ENCODE measurements around the gene PTPRD. TPM values are rescaled to one million over a fixed set of nuclear protein-coding genes. Genes with fewer than 3 reads are reported as not detected.

Gene PTPRD
- total RNA-seq, 2 experiments from 2014 or later = not detected

DNA sequence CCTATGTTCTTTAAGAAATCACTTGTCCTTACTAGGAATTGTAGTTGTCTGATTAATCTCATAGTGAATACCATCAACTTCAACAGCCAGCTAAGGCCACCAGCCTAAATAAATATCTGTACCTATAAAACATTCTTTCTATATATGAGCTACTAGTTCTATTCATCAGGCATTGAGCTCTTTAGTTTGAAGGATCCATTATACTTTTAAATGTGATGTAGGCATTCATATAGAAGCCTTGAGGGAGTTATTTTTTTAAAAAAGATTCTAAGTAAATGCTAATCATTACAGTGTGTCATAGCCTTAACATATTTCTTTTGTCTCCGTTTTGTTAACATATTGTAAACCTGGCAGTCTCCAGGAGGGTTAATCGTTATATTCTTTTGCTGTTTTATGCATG is 838.3 kb downstream of the PTPRD start:
- ChIA-PET CTCF (no interaction called here), POLR2A (no interaction called here)
- Mint-ChIP-seq H3K9me3 (ENCODE audit: low read depth) (no peaks in the 10 kb centered on the region), H3K4me3 (no peak overlapping the region), H3K27ac (no peak overlapping the region), H3K36me3 (ENCODE audit: low read depth) (no peaks in the 10 kb centered on the region), H3K27me3 (no peaks in the 10 kb centered on the region), H3K4me1 (no peaks in the 10 kb centered on the region)
- ATAC-seq (no peak), DNase-seq (no peak)
- intact Hi-C loops (cut with DNase I, micrococcal nuclease) = no loop called here

DNA sequence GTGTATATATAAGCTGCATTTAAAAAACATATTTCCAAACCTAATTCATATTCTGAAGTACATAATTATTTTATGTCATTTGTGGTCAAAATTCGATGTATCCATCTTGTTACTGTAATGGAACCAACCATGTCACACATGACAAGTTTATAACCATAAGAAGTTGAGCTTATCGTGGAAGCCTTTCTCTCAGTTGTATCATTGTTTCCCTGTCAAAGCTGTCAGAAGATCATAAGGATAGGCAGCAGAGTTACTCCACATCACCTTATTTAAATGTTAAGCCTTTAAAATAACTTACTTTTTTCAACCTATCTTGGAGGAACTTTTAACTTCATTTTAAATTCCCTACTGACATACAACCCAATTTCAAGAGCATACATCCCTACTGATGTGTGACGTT is 841.5 kb downstream of the PTPRD start:
- ATAC-seq (no peak), DNase-seq (no peak)
- intact Hi-C loops (cut with DNase I, micrococcal nuclease) = no loop called here
- no peaks in the 10 kb centered on the region for H3K36me3 Mint-ChIP-seq (ENCODE audit: low read depth)
- H3K9me3 Mint-ChIP-seq (ENCODE audit: low read depth) = no peaks in the 10 kb centered on the region
- no peaks in the 10 kb centered on the region for H3K27me3 Mint-ChIP-seq
- no peaks in the 10 kb centered on the region for H3K4me1 Mint-ChIP-seq
- no peak overlapping the region for H3K4me3 Mint-ChIP-seq
- POLR2A ChIA-PET = no interaction called here
- H3K27ac Mint-ChIP-seq = no peak overlapping the region
- CTCF ChIA-PET = no interaction called here

DNA sequence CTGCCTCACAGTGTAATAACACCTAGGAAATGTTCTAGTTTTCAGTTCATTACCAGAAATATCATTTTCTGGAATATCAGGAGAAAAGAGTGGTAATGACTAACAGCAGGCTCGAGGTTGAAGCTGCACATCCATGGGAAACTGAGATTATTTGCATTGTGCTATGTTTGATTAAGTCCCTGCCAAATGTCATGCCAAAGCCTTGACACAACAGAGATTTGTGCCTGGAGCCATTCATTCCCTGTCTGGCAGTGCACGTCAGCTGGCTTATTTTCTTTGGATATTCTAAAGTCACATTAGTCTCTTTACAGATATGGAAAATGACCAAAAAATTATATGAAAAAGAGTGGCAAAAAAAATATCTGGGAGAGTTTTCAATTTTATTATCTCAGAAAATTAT is 848.0 kb downstream of the PTPRD start:
- H3K4me3 Mint-ChIP-seq = no peak overlapping the region
- intact Hi-C loops (cut with DNase I, micrococcal nuclease) = no loop called here
- H3K4me1 Mint-ChIP-seq = no peaks in the 10 kb centered on the region
- peaks cover under 1% of the 10 kb centered on the region for H3K9me3 Mint-ChIP-seq (ENCODE audit: low read depth)
- H3K36me3 Mint-ChIP-seq (ENCODE audit: low read depth) = no peaks in the 10 kb centered on the region
- H3K27ac Mint-ChIP-seq = no peak overlapping the region
- CTCF ChIA-PET = no interaction called here
- DNase-seq (no peak), ATAC-seq (no peak)
- H3K27me3 Mint-ChIP-seq = no peaks in the 10 kb centered on the region
- POLR2A ChIA-PET = no interaction called here

DNA sequence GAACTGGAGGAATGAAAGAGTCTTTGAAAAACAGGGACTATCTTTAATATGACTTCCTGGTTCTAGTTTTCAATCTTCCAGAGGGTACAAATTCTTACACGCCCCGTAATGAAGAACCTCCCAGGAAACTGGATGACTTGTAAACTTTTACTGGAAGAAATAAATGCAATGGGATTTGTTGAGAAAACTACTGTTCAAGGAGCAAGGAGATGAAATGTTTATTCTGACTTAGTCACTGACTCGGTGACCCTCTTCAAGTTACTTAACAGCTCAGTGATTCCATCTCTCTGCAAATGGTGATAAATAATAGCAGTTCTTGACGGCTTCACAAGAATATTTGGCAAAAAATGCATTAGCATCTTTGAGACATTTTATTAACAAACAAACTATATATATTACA is 858.6 kb downstream of the PTPRD start:
- no peak for ATAC-seq
- POLR2A ChIA-PET = no interaction called here
- Mint-ChIP-seq H3K27ac (no peak overlapping the region), H3K27me3 (no peaks in the 10 kb centered on the region), H3K9me3 (ENCODE audit: low read depth) (peaks cover 4% of the 10 kb centered on the region), H3K4me1 (no peaks in the 10 kb centered on the region), H3K4me3 (no peak overlapping the region), H3K36me3 (ENCODE audit: low read depth) (no peaks in the 10 kb centered on the region)
- CTCF ChIA-PET = no interaction called here
- no peak for DNase-seq
- intact Hi-C loops (cut with DNase I, micrococcal nuclease) = no loop called here

DNA sequence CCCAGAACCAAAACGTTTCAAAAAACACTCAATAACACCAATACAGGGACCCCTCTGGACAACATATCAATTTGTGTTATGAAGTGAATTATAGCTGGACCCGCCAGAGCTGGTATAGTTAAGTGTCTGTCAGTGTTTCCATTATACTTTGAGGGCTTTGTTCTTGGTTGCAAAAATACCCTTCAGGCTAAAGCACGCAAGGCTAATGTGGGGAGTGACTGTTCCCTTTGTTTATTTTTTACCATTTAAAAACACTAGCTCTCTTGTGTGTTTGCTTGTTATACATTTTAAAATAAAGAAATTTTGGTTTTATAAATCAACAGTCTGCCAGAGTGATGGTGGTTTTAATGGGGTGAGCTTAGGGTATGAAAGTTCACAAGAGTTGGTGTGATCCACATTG is 859.5 kb downstream of the PTPRD start:
- no peak overlapping the region for H3K27ac Mint-ChIP-seq
- H3K4me3 Mint-ChIP-seq = no peak overlapping the region
- ATAC-seq (no peak), DNase-seq (no peak)
- no peaks in the 10 kb centered on the region for H3K4me1 Mint-ChIP-seq
- ChIA-PET POLR2A (no interaction called here), CTCF (no interaction called here)
- peaks cover 2% of the 10 kb centered on the region for H3K9me3 Mint-ChIP-seq (ENCODE audit: low read depth)
- no peaks in the 10 kb centered on the region for H3K36me3 Mint-ChIP-seq (ENCODE audit: low read depth)
- H3K27me3 Mint-ChIP-seq = no peaks in the 10 kb centered on the region
- intact Hi-C loops (cut with DNase I, micrococcal nuclease) = no loop called here

DNA sequence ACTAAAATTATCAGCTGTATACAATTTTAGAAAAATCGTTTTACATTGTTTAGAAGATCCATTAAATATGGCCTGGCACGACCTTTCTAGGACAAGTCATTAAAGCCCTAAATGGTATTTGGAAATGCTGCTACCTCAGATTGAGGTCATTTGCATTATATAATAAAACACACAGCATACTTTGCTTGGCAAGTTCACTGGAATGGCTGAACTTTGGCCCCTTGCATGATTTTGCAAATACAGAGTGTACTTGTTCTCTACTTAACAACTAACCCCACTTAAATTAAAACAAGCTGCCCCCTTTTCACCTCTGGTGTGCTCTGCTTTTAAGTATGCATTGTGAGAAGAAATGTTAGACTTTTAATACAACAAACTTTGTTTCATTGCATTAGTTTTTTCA is 860.1 kb downstream of the PTPRD start:
- no peak for DNase-seq
- no peaks in the 10 kb centered on the region for H3K9me3 Mint-ChIP-seq (ENCODE audit: low read depth)
- H3K27me3 Mint-ChIP-seq = no peaks in the 10 kb centered on the region
- no peaks in the 10 kb centered on the region for H3K36me3 Mint-ChIP-seq (ENCODE audit: low read depth)
- ATAC-seq = no peak
- intact Hi-C loops (cut with DNase I, micrococcal nuclease) = no loop called here
- ChIA-PET POLR2A (no interaction called here), CTCF (no interaction called here)
- no peak overlapping the region for H3K27ac Mint-ChIP-seq
- no peak overlapping the region for H3K4me3 Mint-ChIP-seq
- H3K4me1 Mint-ChIP-seq = no peaks in the 10 kb centered on the region

DNA sequence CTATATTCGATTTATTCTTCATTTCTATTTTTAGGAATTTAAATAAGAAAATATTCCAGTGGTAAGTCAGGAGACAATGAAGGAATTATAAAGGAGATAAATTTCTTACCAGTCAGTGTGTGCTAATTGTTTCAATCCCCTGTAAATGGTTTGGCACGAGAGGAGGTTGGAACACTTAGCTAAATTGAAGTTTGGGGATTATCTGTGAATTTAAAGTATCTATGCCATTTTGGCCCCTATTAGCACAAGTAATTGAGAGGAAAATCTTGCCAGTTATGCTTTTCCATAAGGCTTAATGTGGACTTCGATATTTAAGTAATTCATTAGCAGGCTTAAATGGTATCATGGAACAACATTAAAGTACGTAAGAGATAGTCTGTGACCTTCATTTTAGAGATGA is 860.8 kb downstream of the PTPRD start:
- POLR2A ChIA-PET = interaction anchor here (0.5 kb wide), 1 partner anchor 103 kb away, joined by 4 read pairs; no protein-coding TSS in a partner anchor
- no peaks in the 10 kb centered on the region for H3K36me3 Mint-ChIP-seq (ENCODE audit: low read depth)
- DNase-seq (no peak), ATAC-seq (no peak)
- H3K27me3 Mint-ChIP-seq = no peaks in the 10 kb centered on the region
- CTCF ChIA-PET = no interaction called here
- intact Hi-C loops (cut with DNase I, micrococcal nuclease) = no loop called here
- no peak overlapping the region for H3K27ac Mint-ChIP-seq
- H3K9me3 Mint-ChIP-seq (ENCODE audit: low read depth) = no peaks in the 10 kb centered on the region
- no peak overlapping the region for H3K4me3 Mint-ChIP-seq
- H3K4me1 Mint-ChIP-seq = no peaks in the 10 kb centered on the region

DNA sequence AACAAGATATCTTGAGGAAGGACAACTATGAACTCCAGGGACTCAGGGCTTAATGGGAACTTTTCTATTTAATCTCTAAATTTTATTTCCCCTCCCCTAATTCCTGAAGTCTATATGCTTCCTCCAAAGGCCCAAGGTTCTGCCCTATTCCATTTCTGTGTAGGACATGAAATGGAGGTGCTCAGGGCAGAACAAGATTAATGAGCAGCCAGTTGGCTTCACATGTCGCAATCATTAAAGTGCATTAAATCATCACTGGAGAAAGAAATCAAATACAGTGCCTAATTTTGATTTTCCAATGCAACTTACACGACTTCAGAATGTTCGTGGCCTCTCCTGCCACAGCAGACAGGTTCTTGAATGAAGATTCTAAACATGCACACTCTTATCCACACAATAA is 862.1 kb downstream of the PTPRD start:
- no peaks in the 10 kb centered on the region for H3K9me3 Mint-ChIP-seq (ENCODE audit: low read depth)
- H3K4me3 Mint-ChIP-seq = no peak overlapping the region

DNA sequence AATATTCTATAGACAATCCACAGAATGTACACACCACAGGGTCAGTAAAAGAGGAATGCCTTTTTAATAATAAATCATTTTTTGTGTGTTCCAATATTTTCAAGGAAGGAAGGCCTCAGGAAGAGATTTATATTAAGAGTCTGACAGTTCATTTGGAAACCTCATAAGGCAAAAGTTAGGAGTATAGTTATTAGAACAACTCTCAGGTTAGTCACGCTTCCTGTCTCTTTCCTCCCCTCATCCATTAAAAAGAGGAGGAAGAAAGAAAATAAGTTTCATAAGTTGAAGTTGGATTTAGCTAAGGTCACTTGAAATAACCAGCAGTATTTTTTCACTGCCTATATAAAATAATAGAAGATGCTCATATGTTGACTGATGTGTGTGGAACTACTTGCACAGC is 863.2 kb downstream of the PTPRD start:
- Mint-ChIP-seq H3K27ac (no peak overlapping the region), H3K4me1 (no peaks in the 10 kb centered on the region), H3K9me3 (ENCODE audit: low read depth) (no peaks in the 10 kb centered on the region), H3K4me3 (no peak overlapping the region), H3K27me3 (no peaks in the 10 kb centered on the region), H3K36me3 (ENCODE audit: low read depth) (no peaks in the 10 kb centered on the region)
- CTCF ChIA-PET = no interaction called here
- DNase-seq (no peak), ATAC-seq (no peak)
- POLR2A ChIA-PET = no interaction called here
- intact Hi-C loops (cut with DNase I, micrococcal nuclease) = no loop called here

More for the DNA sequence above, 862.1 kb downstream of the PTPRD start:
- Mint-ChIP-seq H3K4me1 (no peaks in the 10 kb centered on the region), H3K27ac (no peak overlapping the region), H3K27me3 (no peaks in the 10 kb centered on the region), H3K36me3 (ENCODE audit: low read depth) (no peaks in the 10 kb centered on the region)
- intact Hi-C loops (cut with DNase I, micrococcal nuclease) = no loop called here
- DNase-seq (no peak), ATAC-seq (no peak)
- ChIA-PET POLR2A (no interaction called here), CTCF (no interaction called here)

DNA sequence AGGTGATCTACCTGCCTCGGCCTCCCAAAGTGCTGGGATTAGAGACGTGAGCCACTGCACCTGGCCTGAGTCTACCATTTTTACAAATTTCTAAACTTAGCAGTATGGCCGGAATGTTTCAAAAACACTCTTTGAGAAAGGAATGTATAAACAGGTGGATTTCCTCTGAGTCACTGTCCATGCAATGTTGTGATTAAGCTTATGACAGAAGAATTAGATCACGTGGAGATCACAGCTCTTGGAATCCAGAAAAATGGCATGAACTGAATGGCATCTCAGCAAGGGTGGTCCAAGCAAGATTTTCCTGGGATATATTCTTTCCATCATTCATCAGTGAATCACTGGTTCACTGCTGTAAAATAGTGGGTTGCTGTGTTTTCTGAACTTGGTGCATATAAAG is 865.0 kb downstream of the PTPRD start:
- CTCF ChIA-PET = no interaction called here
- POLR2A ChIA-PET = no interaction called here
- Mint-ChIP-seq H3K36me3 (ENCODE audit: low read depth) (no peaks in the 10 kb centered on the region), H3K9me3 (ENCODE audit: low read depth) (no peaks in the 10 kb centered on the region), H3K27ac (no peak overlapping the region), H3K4me1 (no peaks in the 10 kb centered on the region), H3K4me3 (no peak overlapping the region), H3K27me3 (no peaks in the 10 kb centered on the region)
- no peak for ATAC-seq
- intact Hi-C loops (cut with DNase I, micrococcal nuclease) = no loop called here
- DNase-seq = no peak

DNA sequence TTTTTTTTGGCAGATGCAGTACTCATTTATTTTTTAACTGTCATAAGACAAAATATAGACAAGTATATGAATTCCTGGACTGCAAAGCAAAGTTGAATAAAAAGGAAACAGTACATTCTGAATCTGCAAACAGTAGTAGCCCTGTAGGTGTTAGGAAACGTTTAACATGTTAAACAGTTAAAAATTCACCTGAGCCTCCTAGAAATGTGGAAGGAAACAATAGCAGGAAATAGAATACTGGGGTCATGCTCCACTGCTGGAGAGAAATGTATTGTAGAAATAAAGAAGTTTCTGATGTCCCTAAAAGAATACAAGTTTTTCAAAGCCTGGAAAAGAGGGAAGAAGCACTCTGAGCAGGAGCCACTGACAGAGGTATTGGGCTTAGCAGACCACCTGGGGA is 866.0 kb downstream of the PTPRD start:
- ATAC-seq = no peak
- H3K4me1 Mint-ChIP-seq = no peaks in the 10 kb centered on the region
- POLR2A ChIA-PET = no interaction called here
- H3K4me3 Mint-ChIP-seq = no peak overlapping the region
- H3K9me3 Mint-ChIP-seq (ENCODE audit: low read depth) = no peaks in the 10 kb centered on the region
- DNase-seq = no peak
- CTCF ChIA-PET = no interaction called here
- no peaks in the 10 kb centered on the region for H3K27me3 Mint-ChIP-seq
- intact Hi-C loops (cut with DNase I, micrococcal nuclease) = no loop called here
- H3K27ac Mint-ChIP-seq = no peak overlapping the region
- H3K36me3 Mint-ChIP-seq (ENCODE audit: low read depth) = no peaks in the 10 kb centered on the region

DNA sequence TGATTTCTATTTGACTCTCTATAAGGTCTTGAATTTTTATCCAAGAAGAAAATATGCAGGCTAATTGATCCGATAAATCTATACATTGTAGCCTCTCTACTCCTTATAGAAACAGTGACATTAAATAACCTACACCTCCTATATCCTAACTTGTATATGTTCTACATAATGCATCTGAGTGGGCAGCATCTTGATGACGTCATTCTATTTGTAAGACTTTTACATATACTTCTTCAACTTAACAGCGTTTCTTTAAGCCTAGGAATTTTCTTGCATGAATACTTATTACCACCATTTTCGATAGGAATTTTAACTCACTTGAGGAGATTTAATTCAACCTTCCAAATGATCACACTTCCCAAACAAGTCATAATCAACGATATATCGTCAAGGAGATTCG is 869.0 kb downstream of the PTPRD start:
- CTCF ChIA-PET = no interaction called here
- Mint-ChIP-seq H3K9me3 (ENCODE audit: low read depth) (peaks cover 5% of the 10 kb centered on the region), H3K4me1 (no peaks in the 10 kb centered on the region), H3K27ac (no peak overlapping the region), H3K27me3 (no peaks in the 10 kb centered on the region), H3K36me3 (ENCODE audit: low read depth) (no peaks in the 10 kb centered on the region), H3K4me3 (no peak overlapping the region)
- POLR2A ChIA-PET = no interaction called here
- intact Hi-C loops (cut with DNase I, micrococcal nuclease) = no loop called here
- no peak for ATAC-seq
- no peak for DNase-seq

DNA sequence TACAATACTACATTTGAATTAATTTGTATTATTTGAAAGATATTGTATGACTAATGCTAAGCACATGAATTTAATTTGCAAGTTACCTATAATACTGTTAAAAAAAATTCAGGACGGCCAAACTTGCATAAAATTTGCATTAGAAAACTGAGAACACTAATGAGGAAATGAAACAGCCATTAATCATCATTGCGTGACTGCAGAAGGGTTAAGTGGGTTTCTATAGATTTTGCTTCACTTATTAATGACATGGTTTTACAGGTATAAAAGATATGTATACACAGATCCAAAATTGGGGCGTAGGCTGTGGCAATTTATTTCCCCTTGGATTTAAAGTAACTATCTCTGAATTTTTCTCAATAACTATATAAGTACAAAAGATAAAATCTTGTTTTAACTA is 882.6 kb downstream of the PTPRD start:
- intact Hi-C loops (cut with DNase I, micrococcal nuclease) = no loop called here
- no peak overlapping the region for H3K27ac Mint-ChIP-seq
- H3K27me3 Mint-ChIP-seq = no peaks in the 10 kb centered on the region
- H3K36me3 Mint-ChIP-seq (ENCODE audit: low read depth) = no peaks in the 10 kb centered on the region
- POLR2A ChIA-PET = no interaction called here
- no peaks in the 10 kb centered on the region for H3K4me1 Mint-ChIP-seq
- no peak for DNase-seq
- H3K4me3 Mint-ChIP-seq = no peak overlapping the region
- peaks cover 4% of the 10 kb centered on the region for H3K9me3 Mint-ChIP-seq (ENCODE audit: low read depth)
- ATAC-seq = no peak
- CTCF ChIA-PET = no interaction called here

Measured in activated CD4-positive, alpha-beta T cell treated with anti-CD3 and anti-CD28 coated beads for 36 hours (primary cell).